Keratinocyte (primary cell): ENCODE results near the gene ZNF480.

Experiments used
- CTCF ChIP-seq, 3 experiments: IDR thresholded peaks in 1 of 3; conservative IDR thresholded peaks in 1 of 3; optimal IDR thresholded peaks in 1 of 3; 2 replicates in 2 of 3; 3 replicates in 1 of 3; pipeline versions ENCODE3 to v1.5.1; 2011; ENCODE audit warnings: low read length in 3 of 3, mild to moderate bottlenecking in 3 of 3, moderate library complexity in 2 of 3, control low read depth in 1 of 3, inconsistent platforms in 1 of 3; ENCODE audit not compliant: insufficient read depth in 2 of 3; ENCODE audit errors: extremely low read depth in 1 of 3
- EZH2 ChIP-seq: IDR thresholded peaks from one replicate; pipeline ENCODE4 v1.6.1; 2012; ENCODE audit warnings: inconsistent platforms, mild to moderate bottlenecking, low read length, moderate library complexity

GRCh38 chr19:52369559-52370340 is 72.8 kb downstream of the ZNF480 start, which contains the start of gene ZNF880:
- TF ChIP-seq CTCF (optimal IDR thresholded peaks at IDR 0.05 in 1 of 3, IDR thresholded peaks at IDR 0.05 in 1 of 3, conservative IDR thresholded peaks at IDR 0.05 in 1 of 3; ENCODE audit: extremely low read depth in 1 of 3, insufficient read depth in 2 of 3, low read length in 3 of 3) (no peak), EZH2 (no peak)
